ENCODE measurements around the gene FKRP. TPM values are rescaled to one million over a fixed set of nuclear protein-coding genes. Genes with fewer than 3 reads are reported as not detected.

FKRP gene
- total RNA-seq, 1 experiment from 2014 or later: 14.3 TPM

GRCh38 chr19:46782355-46783019 lies 36.6 kb downstream of the FKRP start:
- no TSS peak for BruUV-seq (replicated peaks)
- intact Hi-C loops (cut with micrococcal nuclease): no loop called here
- Histone ChIP-seq H3F3A (ENCODE audit: low read length, unreplicated experiment) (no peaks in the 10 kb centered on the region), H4K20me1 (ENCODE audit: low read length) (peaks cover 11% of the 10 kb centered on the region), H3K36me3 (ENCODE audit: low read depth, low read length) (peaks cover 12% of the 10 kb centered on the region), H3K4me3 (ENCODE audit: low read length) (no peak overlapping the region), H3K79me2 (ENCODE audit: low read length) (peaks cover 52% of the 10 kb centered on the region), H3K9ac (ENCODE audit: low read length) (no peak overlapping the region), H3K9me2 (replicated peaks; ENCODE audit: low read length) (no peaks in the 10 kb centered on the region), H2AFZ (ENCODE audit: low read length) (no peak overlapping the region), H3K27me3 (ENCODE audit: low read length) (no peaks in the 10 kb centered on the region), H3K27ac (ENCODE audit: low read length) (no peak overlapping the region), H3K4me1 (ENCODE audit: insufficient read depth, low read length) (peaks cover 21% of the 10 kb centered on the region), H3K9me3 (ENCODE audit: low read length) (no peaks in the 10 kb centered on the region), H3K4me2 (ENCODE audit: low read length) (no peak overlapping the region)
- DNase-seq (no peak), ATAC-seq (no peak)
- ChIA-PET CTCF (no interaction called here), POLR2A (ENCODE audit: unreplicated experiment) (no interaction called here)
- TF ChIP-seq CTCF (conservative IDR thresholded peaks at IDR 0.05; ENCODE audit: low read depth, low read length) (no peak), EZH2 (IDR thresholded peaks at IDR 0.05; ENCODE audit: low read length, unreplicated experiment) (no peak), EZH2phosphoT487 (IDR thresholded peaks at IDR 0.05; ENCODE audit: borderline replicate concordance, low read length) (no peak)

- peak overlapping the region; percentile 91; the same call in 1 of the 2 replicates for H3K4me3 ChIP-seq (ENCODE audit: low read length)
- H2AFZ ChIP-seq (ENCODE audit: low read length): no peak overlapping the region
- no peaks in the 10 kb centered on the region for H3K9me2 ChIP-seq (replicated peaks; ENCODE audit: low read length)
- intact Hi-C loops (cut with micrococcal nuclease): no loop called here
- no TSS peak for BruUV-seq (replicated peaks)
- H3K9ac ChIP-seq (ENCODE audit: low read length): no peak overlapping the region
- no peaks in the 10 kb centered on the region for H3F3A ChIP-seq (ENCODE audit: low read length, unreplicated experiment)
- H3K4me1 ChIP-seq (ENCODE audit: insufficient read depth, low read length): peaks cover 21% of the 10 kb centered on the region
- no peak for DNase-seq
- TF ChIP-seq CTCF (conservative IDR thresholded peaks at IDR 0.05; ENCODE audit: low read depth, low read length) (no peak), EZH2 (IDR thresholded peaks at IDR 0.05; ENCODE audit: low read length, unreplicated experiment) (no peak), EZH2phosphoT487 (IDR thresholded peaks at IDR 0.05; ENCODE audit: borderline replicate concordance, low read length) (no peak)
- ATAC-seq: no peak
- no peaks in the 10 kb centered on the region for H3K9me3 ChIP-seq (ENCODE audit: low read length)
- peak overlapping the region; percentile 98 for H3K4me2 ChIP-seq (ENCODE audit: low read length)
- peaks cover 11% of the 10 kb centered on the region for H4K20me1 ChIP-seq (ENCODE audit: low read length)
- peaks cover 12% of the 10 kb centered on the region for H3K36me3 ChIP-seq (ENCODE audit: low read depth, low read length)
- ChIA-PET CTCF (no interaction called here), POLR2A (ENCODE audit: unreplicated experiment) (no interaction called here)
- H3K79me2 ChIP-seq (ENCODE audit: low read length): peaks cover 61% of the 10 kb centered on the region
- no peaks in the 10 kb centered on the region for H3K27me3 ChIP-seq (ENCODE audit: low read length)
- no peak overlapping the region for H3K27ac ChIP-seq (ENCODE audit: low read length)
These were observed 37.8 kb downstream of the FKRP start for GRCh38 chr19:46783670-46784069.

Measured in PC-3 (cell line).